ENCODE data around the gene MAD1L1.

DNA sequence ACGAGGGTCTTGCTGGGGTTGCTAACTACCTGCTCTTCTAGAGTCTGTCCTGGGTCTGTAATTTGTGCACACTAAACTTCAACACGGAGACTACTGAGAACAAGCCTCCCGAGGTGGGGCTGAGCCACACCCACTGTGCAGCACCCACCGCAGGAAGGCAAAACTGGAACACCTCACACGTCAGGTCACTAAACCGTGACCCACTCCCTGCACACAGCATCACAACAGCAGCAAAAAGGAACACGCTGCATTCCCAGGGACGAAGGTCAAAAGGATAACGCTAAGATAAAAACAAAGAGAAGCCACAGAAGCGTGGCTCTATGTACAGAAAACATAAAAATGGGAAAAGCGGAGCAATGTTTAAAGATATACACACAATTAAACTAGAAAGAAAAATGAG lies 170.1 kb downstream of the MAD1L1 start:
- TF ChIP-seq EZH2 (IDR thresholded peaks at IDR 0.05; ENCODE audit: low read depth, low read length, severe bottlenecking) (no peak), TAF1 (IDR thresholded peaks at IDR 0.05; ENCODE audit: low read depth, low read length) (no peak), CBX5 (IDR thresholded peaks at IDR 0.05; ENCODE audit: low read depth, low read length) (no peak), KDM1A (IDR thresholded peaks at IDR 0.05; ENCODE audit: borderline replicate concordance, low read length) (no peak), FOSL1 (IDR thresholded peaks at IDR 0.05; ENCODE audit: insufficient read depth, low read depth, low read length) (no peak), POLR2A (IDR thresholded peaks at IDR 0.05; ENCODE audit: control extremely low read depth in 1 of 2, low read depth in 2 of 2, low read length in 2 of 2) (no peak), GABPA (IDR thresholded peaks at IDR 0.05; ENCODE audit: borderline replicate concordance, insufficient read depth, low read length) (no peak), ZNF274 (IDR thresholded peaks at IDR 0.05; ENCODE audit: borderline replicate concordance, extremely low read depth, low read length) (no peak), PHF8 (conservative IDR thresholded peaks at IDR 0.05; ENCODE audit: low read depth, low read length) (no peak), KDM5A (IDR thresholded peaks at IDR 0.05; ENCODE audit: low read length) (no peak), RAD21 (IDR thresholded peaks at IDR 0.05 in 1 of 2, conservative IDR thresholded peaks at IDR 0.05 in 1 of 2; ENCODE audit: low read depth in 2 of 2, low read length in 2 of 2) (no peak)
- TF ChIP-seq, protein P1, sequence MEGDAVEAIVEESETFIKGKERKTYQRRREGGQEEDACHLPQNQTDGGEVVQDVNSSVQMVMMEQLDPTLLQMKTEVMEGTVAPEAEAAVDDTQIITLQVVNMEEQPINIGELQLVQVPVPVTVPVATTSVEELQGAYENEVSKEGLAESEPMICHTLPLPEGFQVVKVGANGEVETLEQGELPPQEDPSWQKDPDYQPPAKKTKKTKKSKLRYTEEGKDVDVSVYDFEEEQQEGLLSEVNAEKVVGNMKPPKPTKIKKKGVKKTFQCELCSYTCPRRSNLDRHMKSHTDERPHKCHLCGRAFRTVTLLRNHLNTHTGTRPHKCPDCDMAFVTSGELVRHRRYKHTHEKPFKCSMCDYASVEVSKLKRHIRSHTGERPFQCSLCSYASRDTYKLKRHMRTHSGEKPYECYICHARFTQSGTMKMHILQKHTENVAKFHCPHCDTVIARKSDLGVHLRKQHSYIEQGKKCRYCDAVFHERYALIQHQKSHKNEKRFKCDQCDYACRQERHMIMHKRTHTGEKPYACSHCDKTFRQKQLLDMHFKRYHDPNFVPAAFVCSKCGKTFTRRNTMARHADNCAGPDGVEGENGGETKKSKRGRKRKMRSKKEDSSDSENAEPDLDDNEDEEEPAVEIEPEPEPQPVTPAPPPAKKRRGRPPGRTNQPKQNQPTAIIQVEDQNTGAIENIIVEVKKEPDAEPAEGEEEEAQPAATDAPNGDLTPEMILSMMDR (IDR thresholded peaks at IDR 0.05; ENCODE audit: control extremely low read depth in 1 of 3, insufficient read depth in 1 of 3, low read depth in 1 of 3, low read length in 3 of 3): no peak
- TF ChIP-seq, protein P2, sequence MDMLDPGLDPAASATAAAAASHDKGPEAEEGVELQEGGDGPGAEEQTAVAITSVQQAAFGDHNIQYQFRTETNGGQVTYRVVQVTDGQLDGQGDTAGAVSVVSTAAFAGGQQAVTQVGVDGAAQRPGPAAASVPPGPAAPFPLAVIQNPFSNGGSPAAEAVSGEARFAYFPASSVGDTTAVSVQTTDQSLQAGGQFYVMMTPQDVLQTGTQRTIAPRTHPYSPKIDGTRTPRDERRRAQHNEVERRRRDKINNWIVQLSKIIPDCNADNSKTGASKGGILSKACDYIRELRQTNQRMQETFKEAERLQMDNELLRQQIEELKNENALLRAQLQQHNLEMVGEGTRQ (IDR thresholded peaks at IDR 0.05; ENCODE audit: low read length): no peak
